ENCODE data around the gene TRMT1. TPM values are rescaled to one million over a fixed set of nuclear protein-coding genes. Genes with fewer than 3 reads are reported as not detected.

The TRMT1 gene
- total and polyA plus RNA-seq, 2 of the 8 experiments (the other 6 are each of a cell fraction or from before 2014, with no cell fraction given), result 77.4 to 99.3 TPM

GRCh38 chr19:13132471-13133180 is 16.1 kb upstream of the TRMT1 start:
- Histone ChIP-seq H2AFZ (ENCODE audit: low read length) (no peak overlapping the region), H2AK5ac (ENCODE audit: low read depth, low read length) (no peak overlapping the region), H3K79me1 (ENCODE audit: low read depth, low read length) (peaks cover 38% of the 10 kb centered on the region), H3K9me3 (ENCODE audit: insufficient read depth in 2 of 2, low read depth in 1 of 2, low read length in 1 of 2) (no peaks in the 10 kb centered on the region), H3K14ac (ENCODE audit: insufficient read length) (no peak overlapping the region), H2BK5ac (ENCODE audit: low read depth, low read length) (no peak overlapping the region), H4K91ac (replicated peaks; ENCODE audit: insufficient read length, low read length) (no peak overlapping the region), H2BK120ac (replicated peaks; ENCODE audit: low read depth, low read length) (no peak overlapping the region), H3K9ac (replicated peaks in 1 of 4; ENCODE audit: extremely low read depth in 1 of 4, low read depth in 3 of 4, low read length in 3 of 4) (no peak overlapping the region; a peak in 1 of 7 replicates), H3K4me3 (ENCODE audit: extremely low read depth in 1 of 4, insufficient read depth in 2 of 4, low read depth in 3 of 4, low read length in 4 of 4) (no peak overlapping the region), H3K4me1 (replicated peaks in 1 of 4; ENCODE audit: control insufficient read depth in 3 of 4, insufficient read depth in 4 of 4, low read length in 3 of 4) (no peaks in the 10 kb centered on the region), H3K23ac (ENCODE audit: insufficient read length) (no peak overlapping the region), H2BK15ac (ENCODE audit: low read length) (no peak overlapping the region), H3K36me3 (ENCODE audit: control insufficient read depth in 2 of 4, insufficient read depth in 4 of 4, low read length in 3 of 4) (peaks cover 7 to 42% (median 29%) of the 10 kb centered on the region in 4 experiments), H3K79me2 (ENCODE audit: control insufficient read depth in 1 of 2, insufficient read depth in 2 of 2, low read length in 2 of 2) (peaks cover 14 to 72% of the 10 kb centered on the region in 2 experiments; a peak in 3 of 4 replicates), H3K18ac (ENCODE audit: extremely low read depth, low read length) (no peak overlapping the region), H3K23me2 (ENCODE audit: low read depth, low read length) (no peaks in the 10 kb centered on the region), H4K8ac (ENCODE audit: extremely low read depth, insufficient read depth, low read length) (no peak overlapping the region), H3K4ac (replicated peaks; ENCODE audit: insufficient read length, low read depth, low read length) (no peak overlapping the region), H4K20me1 (replicated peaks in 1 of 2; ENCODE audit: control insufficient read depth in 1 of 2, insufficient read depth in 2 of 2, low read length in 2 of 2) (peaks cover 39 to 61% of the 10 kb centered on the region in 2 experiments), H2BK12ac (ENCODE audit: low read depth, low read length) (no peak overlapping the region), H2BK20ac (ENCODE audit: low read length) (no peak overlapping the region), H3K4me2 (ENCODE audit: insufficient read depth in 1 of 2, low read depth in 2 of 2, low read length in 2 of 2) (no peak overlapping the region), H3K27ac (ENCODE audit: low read depth, low read length) (no peak overlapping the region), H3K27me3 (replicated peaks in 1 of 4; ENCODE audit: control insufficient read depth in 3 of 4, extremely low read depth in 1 of 4, insufficient read depth in 3 of 4, low read length in 3 of 4) (no peaks in the 10 kb centered on the region), H4K5ac (ENCODE audit: insufficient read length, low read depth, low read length) (no peak overlapping the region), H3K56ac (replicated peaks; ENCODE audit: insufficient read length, low read depth, low read length) (no peak overlapping the region)
- TF ChIP-seq SIN3A (conservative IDR thresholded peaks at IDR 0.05 in 1 of 2, IDR thresholded peaks at IDR 0.05 in 1 of 2; ENCODE audit: low read depth in 1 of 2, low read length in 2 of 2) (no peak), KDM1A (IDR thresholded peaks at IDR 0.05; ENCODE audit: borderline replicate concordance, low read length) (no peak)
- POLR2A ChIA-PET (ENCODE audit: partially characterized antibody), result interaction anchor here (0.7 to 14.8 kb wide), 6 partner anchors 10 to 37 kb away, joined by 3 to 228 read pairs (median 12); partner anchors contain the start of genes IER2, NACC1, STX10 and TRMT1
- CTCF ChIA-PET (ENCODE audit: partially characterized antibody), result interaction anchor here (0.7 to 3.2 kb wide), 5 partner anchors 13 to 194 kb away, joined by 3 to 8 read pairs (median 3); no protein-coding TSS in a partner anchor
- FAIRE-seq, result no peak
- WGBS, 2 experiments (ENCODE audit: extremely low coverage in 1 of 2, insufficient coverage in 1 of 2, insufficient read length in 1 of 2, insufficient replicate concordance in 2 of 2, low coverage in 1 of 2, low lambda C conversion rate in 2 of 2, missing lambda C conversion rate in 1 of 2), result 93% methylated on average over 8 of the region's 8 CpGs; no CpG with 5 or more reads in 1 of the 2 experiments
- DNase-seq (ENCODE audit: low read depth in 1 of 2, low spot score in 2 of 2), result no peak

Measured in H1 (cell line).